Lower leg skin (tissue), 3 donors: Measurements from ENCODE around the gene NUCKS1.

Source experiments
- POLR2A ChIP-seq, 2 donors: fragments of 450-650 bp; IDR thresholded peaks; one replicate each; pipeline ENCODE4 v1.6.1; 2016 to 2017; ENCODE audit warnings: antibody characterized with exemption in 2 of 2, mild to moderate bottlenecking in 1 of 2, moderate library complexity in 1 of 2
- TF ChIP-seq, protein P1 (sequence below), 3 donors: fragments of 450-650 bp; IDR thresholded peaks; one replicate each; pipeline ENCODE4 v1.5.1; 2016; ENCODE audit warnings: antibody characterized with exemption in 3 of 3, mild to moderate bottlenecking in 3 of 3, moderate library complexity in 2 of 3

GRCh38 chr1:205681364-205681763 is 68.6 kb downstream of the NUCKS1 start:
- TF ChIP-seq, protein P1, sequence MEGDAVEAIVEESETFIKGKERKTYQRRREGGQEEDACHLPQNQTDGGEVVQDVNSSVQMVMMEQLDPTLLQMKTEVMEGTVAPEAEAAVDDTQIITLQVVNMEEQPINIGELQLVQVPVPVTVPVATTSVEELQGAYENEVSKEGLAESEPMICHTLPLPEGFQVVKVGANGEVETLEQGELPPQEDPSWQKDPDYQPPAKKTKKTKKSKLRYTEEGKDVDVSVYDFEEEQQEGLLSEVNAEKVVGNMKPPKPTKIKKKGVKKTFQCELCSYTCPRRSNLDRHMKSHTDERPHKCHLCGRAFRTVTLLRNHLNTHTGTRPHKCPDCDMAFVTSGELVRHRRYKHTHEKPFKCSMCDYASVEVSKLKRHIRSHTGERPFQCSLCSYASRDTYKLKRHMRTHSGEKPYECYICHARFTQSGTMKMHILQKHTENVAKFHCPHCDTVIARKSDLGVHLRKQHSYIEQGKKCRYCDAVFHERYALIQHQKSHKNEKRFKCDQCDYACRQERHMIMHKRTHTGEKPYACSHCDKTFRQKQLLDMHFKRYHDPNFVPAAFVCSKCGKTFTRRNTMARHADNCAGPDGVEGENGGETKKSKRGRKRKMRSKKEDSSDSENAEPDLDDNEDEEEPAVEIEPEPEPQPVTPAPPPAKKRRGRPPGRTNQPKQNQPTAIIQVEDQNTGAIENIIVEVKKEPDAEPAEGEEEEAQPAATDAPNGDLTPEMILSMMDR (IDR thresholded peaks at IDR 0.05), result no peak
- TF ChIP-seq POLR2A (IDR thresholded peaks at IDR 0.05), result no peak
